ENCODE data around the gene SKAP1.

DNA sequence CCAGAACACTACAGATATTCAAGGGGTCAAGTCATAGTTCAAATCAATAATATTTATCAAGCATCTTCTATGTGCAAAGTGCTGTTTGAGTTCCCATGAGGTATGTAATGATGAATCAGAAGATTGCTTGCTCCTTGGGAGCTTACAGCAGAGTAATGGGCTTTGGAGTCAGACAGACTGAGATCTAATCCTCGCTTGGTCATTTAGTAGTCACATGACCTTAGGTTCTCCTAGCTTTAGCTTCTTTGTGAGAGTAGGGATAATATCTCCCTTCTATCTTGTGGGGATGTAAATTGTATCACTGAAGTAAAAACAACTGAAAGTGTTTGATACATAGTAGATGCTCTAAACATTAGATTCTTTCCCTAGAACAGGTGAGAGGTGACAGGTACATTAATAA is 292.4 kb downstream of the SKAP1 start:
- TF ChIP-seq CTCF (IDR thresholded peaks at IDR 0.05) (no peak), POLR2A (IDR thresholded peaks at IDR 0.05) (no peak)
